ENCODE data around the gene HS3ST6. TPM values are rescaled to one million over a fixed set of nuclear protein-coding genes. Genes with fewer than 3 reads are reported as not detected.
A peak's percentile ranks its signal among the peaks of the same experiment; 100 is the strongest.
"Not testable (repeated sequence)": the region's sequence is repeated elsewhere in the genome, so short reads cannot be mapped to it uniquely, and the experiment has no call there.

HS3ST6 gene
- total RNA-seq, 1 donor: not detected

- DNase-seq (ENCODE audit: low read depth in 2 of 3, low spot score in 2 of 3): peak in 2 of 3 donors; percentile 26 to 48
Measured at GRCh38 chr16:1884155-1884760, 34.0 kb downstream of the HS3ST6 start.

DNA sequence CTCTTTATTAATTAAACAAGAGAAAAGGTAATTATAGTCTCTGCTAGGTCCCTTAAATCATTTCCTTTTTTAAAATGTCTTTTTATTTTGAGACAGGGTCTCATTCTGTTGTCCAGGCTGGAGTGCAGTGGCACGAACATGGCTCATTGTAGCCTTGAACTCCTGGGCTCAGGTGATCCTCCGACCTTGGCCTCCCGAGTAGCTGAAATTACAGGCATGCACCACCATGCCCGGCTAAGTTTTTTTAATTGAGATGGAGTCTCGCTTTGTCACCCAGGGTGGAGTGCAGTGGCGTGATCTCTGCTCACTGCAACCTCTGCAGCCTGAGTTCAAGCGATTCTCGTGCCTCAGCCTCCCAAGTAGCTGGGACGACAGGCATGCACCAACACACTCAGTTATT is 37.0 kb downstream of the HS3ST6 start:
- not testable (repeated sequence) for DNase-seq (ENCODE audit: low read depth in 2 of 3, low spot score in 2 of 3)

DNA sequence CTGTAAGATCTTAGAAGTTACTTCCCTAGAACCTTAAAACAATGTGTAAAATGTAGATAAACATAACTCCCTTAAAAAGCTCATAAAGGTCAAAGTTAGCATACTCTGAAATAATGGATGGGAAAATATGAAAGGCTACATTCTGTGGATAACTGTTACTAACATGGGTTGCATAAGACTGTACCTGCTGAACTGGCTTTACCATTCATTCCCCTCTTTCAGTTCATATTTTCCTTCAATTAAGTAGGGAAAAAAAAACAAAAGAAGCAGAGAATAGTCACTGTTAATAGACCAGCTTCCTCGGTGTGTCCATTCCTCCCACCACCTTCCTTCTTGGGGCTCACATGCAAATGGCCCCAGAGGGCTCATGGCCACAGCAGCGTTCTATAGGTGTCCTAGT is 38.7 kb downstream of the HS3ST6 start:
- no peak for DNase-seq (ENCODE audit: low read depth in 2 of 3, low spot score in 2 of 3)

DNA sequence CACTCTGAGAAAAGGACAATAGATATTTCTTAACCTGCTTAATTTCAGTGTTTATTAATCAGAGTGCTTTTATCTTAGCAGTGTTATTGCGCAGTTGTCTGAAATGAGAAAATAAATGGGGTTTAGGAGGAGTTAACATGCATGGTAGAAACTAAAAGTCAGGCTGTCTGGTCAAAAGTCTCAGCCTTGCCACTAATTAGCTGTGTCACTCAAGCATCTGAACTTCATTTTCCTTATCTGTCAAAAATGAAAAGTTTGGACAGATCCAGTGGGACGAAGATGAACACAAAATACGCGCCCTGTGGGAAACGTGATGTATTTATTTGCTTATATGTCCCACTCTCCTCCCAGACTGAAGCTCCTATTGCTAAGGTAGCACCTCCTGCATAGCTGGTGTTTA is 40.0 kb downstream of the HS3ST6 start:
- no peak for DNase-seq (ENCODE audit: low read depth in 2 of 3, low spot score in 2 of 3)

DNA sequence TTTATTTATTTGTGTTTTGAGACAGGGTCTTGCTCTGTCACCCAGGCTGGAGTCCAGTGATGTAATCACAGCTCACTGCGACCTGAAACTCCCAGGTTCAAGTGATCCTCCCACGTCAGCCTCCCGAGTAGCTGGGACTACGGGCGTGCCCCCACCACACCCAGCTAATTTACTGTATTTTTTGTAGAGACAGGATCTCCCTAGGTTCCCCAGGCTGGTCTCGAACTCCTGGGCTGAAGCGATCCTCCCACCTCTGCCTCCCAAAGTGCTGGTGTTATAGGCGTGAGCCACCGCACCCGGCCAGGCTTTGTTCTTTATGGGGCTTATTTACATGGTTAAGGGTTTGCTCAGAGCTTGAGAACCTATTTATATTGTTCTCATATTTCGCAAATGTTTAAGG is 40.4 kb downstream of the HS3ST6 start:
- DNase-seq (ENCODE audit: low read depth in 2 of 3, low spot score in 2 of 3): no peak

DNA sequence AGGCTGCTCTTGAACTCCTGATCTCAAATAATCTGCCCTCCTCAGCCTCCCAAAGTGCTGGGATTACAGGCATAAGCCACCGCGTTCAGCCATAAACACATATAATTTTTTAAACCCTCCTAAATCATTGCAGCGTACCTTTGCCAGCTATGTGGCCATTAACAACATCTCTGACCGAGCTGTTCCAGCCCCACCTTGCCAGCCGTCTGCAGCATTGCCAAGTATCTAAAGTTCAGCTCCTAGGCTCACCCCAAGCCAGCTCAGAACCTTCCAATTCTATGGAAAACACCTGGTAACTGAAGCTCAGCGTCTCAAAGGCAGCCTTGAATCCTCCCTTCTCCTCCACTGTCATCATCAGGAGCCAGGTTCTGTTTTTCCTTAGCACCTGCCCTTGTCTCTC is 41.1 kb downstream of the HS3ST6 start:
- DNase-seq (ENCODE audit: low read depth in 2 of 3, low spot score in 2 of 3): no peak

DNA sequence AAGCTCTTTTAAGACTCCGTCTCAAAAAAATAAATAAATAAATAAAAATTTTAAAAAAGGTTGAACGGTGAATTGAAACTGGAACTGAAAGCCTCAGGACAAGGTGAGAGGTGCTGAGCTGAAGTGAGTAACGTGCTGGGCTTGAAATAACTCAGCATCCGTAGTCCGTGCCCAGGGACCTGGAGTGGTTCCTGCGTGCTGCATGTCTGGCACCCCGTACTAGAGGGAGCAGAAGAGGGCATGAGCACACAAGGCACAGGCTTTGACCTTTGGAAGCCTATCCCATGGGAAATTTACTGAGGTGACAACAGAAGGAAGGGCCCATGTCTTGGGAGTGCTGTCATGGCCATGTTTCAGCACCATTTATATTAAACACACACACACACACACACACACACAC is 41.7 kb downstream of the HS3ST6 start:
- no peak for DNase-seq (ENCODE audit: low read depth in 2 of 3, low spot score in 2 of 3)

DNA sequence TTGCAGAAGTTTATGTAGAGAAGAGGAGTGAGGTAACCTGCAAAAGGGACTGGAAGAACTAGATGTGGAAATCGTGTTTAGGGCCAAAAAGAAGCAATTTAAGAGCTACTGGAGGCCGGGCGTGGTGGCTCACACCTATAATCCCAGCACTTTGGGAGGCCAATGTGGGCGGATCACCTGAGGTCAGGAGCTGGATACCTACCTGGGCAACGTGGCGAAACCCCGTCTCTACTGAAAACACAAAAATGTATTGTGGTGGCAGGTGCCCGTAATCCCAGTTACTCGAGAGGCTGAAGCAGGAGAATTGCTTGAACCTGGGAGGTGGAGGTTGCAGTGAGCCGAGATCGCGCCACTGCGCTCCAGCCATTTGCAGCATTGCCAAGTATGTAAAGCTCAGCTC is 42.1 kb downstream of the HS3ST6 start:
- not testable (repeated sequence) for DNase-seq (ENCODE audit: low read depth in 2 of 3, low spot score in 2 of 3)

DNA sequence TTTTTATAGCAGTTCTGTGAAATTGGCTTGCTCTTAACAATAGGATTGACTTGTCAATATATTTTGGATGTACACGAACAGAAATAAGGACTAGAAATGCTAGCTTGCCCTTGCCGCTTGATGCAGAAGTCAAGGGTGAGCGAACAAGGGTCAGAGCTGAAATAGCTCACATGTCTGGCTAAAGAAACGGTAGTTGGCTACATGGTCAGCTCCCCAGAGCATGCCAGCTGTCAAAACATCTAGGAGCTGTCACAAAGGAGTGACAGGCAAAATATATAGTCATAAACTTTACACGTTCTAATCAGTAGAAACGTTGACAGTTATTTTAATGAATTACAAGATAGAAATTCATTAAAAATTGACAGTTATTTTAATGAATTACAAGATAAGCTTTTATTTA is 43.4 kb downstream of the HS3ST6 start:
- DNase-seq (ENCODE audit: low read depth in 2 of 3, low spot score in 2 of 3): no peak

- peak in 2 of 3 donors; percentile 42 to 54 for DNase-seq (ENCODE audit: low read depth in 2 of 3, low spot score in 2 of 3)
Measured at GRCh38 chr16:1871974-1872635, 46.1 kb downstream of the HS3ST6 start, which contains the start of gene MEIOB. Gene MEIOB, minus strand, starts transcription at chr16:1872164. Its CDS starts 3,989 bp downstream, at chr16:1868175.

GRCh38 chr16:1870365-1871082 is 47.7 kb downstream of the HS3ST6 start:
- no peak for DNase-seq (ENCODE audit: low read depth in 2 of 3, low spot score in 2 of 3)

DNA sequence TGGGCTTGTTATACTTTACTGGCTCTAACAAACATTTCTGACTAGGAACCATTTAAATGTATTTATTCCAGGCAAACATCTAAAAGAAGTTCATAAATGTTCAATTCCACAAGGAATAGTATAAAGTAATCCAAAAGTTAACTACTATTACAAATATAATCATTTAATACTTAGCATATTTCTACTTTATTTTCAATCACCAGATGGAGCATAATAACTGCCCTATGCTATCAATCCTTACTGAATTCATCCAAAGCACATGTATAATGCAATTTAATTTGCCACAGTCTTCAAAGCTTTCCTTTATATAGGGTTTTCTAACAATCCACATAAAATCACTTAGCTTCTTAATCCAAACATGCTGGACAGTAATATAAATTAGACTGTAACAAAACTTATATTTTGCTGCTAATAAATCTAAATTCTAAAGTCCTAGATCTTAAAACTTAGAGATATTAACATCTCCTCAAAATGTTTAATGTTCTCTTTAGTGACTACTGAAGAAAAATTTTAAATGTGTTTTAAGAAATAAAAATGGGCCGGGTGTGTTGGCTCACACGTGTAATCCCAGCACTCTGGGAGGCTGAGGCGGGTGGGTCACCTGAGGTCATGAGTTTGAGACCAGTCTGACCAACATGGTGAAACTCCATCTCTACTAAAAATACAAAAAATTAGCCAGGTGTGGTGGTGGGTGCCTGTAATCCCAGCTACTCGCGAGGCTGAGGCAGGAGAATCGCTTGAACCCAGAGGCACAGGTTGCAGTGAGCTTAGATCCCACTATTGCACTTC is 52.1 kb downstream of the HS3ST6 start:
- DNase-seq (ENCODE audit: low read depth in 2 of 3, low spot score in 2 of 3): no peak

- peak in 2 of 3 donors; percentile 46 to 62 for DNase-seq (ENCODE audit: low read depth in 2 of 3, low spot score in 2 of 3)
Measured at GRCh38 chr16:1863681-1864460, 54.3 kb downstream of the HS3ST6 start.

DNA sequence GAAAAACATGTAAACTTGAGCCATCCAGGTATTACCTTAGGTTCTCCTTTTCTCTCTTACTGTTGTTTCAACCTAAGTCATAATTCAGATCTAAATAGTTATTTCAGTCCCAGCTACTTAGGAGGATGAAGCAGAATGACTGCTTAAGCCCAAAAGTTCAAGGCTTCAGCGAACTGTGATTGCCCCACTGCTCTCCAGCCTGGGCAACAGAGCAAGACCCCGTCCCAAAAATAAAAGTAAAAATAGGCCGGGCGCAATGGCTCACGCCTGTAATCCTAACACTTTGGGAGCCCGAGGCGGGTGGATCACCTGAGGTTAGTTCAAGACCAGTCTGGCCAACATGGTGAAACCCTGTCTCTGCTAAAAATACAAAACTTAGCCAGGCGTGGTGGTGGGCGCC is 55.8 kb downstream of the HS3ST6 start:
- no peak for DNase-seq (ENCODE audit: low read depth in 2 of 3, low spot score in 2 of 3)

GRCh38 chr16:1861730-1862129 is 56.5 kb downstream of the HS3ST6 start:
- DNase-seq (ENCODE audit: low read depth in 2 of 3, low spot score in 2 of 3): no peak

Small RNAs within 50 kb of the gene (small RNA-seq; reads per million reads assigned to genes)
- gene SNORA10 (not detected), gene SNORA64 (not detected)

Other genes with a start within 250 kb of the HS3ST6 start
- 21.0 TPM for gene JPT2, start 240.1 kb downstream of the HS3ST6 start, total RNA-seq
- gene MAPK8IP3, start 212.2 kb downstream of the HS3ST6 start, total RNA-seq: 179 TPM
- gene NME3, start 146.9 kb downstream of the HS3ST6 start, total RNA-seq: 46.3 TPM
- 17.2 TPM for gene EME2, start 145.6 kb downstream of the HS3ST6 start, total RNA-seq
- 80.8 TPM for gene MRPS34, start 145.3 kb downstream of the HS3ST6 start, total RNA-seq
- gene SPSB3, start 135.8 kb downstream of the HS3ST6 start, total RNA-seq: 102 TPM
- 75.9 TPM for gene NUBP2, start 135.5 kb downstream of the HS3ST6 start, total RNA-seq
- gene IGFALS, start 124.7 kb downstream of the HS3ST6 start, total RNA-seq: 0.81 TPM
- gene HAGH, start 91.6 kb downstream of the HS3ST6 start, total RNA-seq: 46.6 TPM
- gene FAHD1, start 91.2 kb downstream of the HS3ST6 start, total RNA-seq: 46.6 TPM
- 0.54 TPM for gene MEIOB, start 46.3 kb downstream of the HS3ST6 start, total RNA-seq
- 40.1 TPM for gene MSRB1, start 24.8 kb upstream of the HS3ST6 start, total RNA-seq
- not detected for gene RPL3L, start 36.3 kb upstream of the HS3ST6 start, total RNA-seq
- gene NDUFB10, start 41.1 kb upstream of the HS3ST6 start, total RNA-seq: 138 TPM
- 14,735 TPM for gene RPS2, start 46.4 kb upstream of the HS3ST6 start, total RNA-seq
- 0.54 TPM for gene RNF151, start 48.4 kb upstream of the HS3ST6 start, total RNA-seq
- gene TBL3, start 53.6 kb upstream of the HS3ST6 start, total RNA-seq: 62.7 TPM
- gene NOXO1, start 63.1 kb upstream of the HS3ST6 start, total RNA-seq: not detected
- 14.5 TPM for gene GFER, start 65.8 kb upstream of the HS3ST6 start, total RNA-seq
- gene SYNGR3, start 71.6 kb upstream of the HS3ST6 start, total RNA-seq: 4.3 TPM
- gene ZNF598, start 91.4 kb upstream of the HS3ST6 start, total RNA-seq: 34.7 TPM
- gene NPW, start 101.4 kb upstream of the HS3ST6 start, total RNA-seq: 3.8 TPM
- 8.6 TPM for gene NHERF2, start 108.5 kb upstream of the HS3ST6 start, total RNA-seq
- gene NTHL1, start 129.4 kb upstream of the HS3ST6 start, total RNA-seq: 73.2 TPM
- 71.1 TPM for gene TSC2, start 129.6 kb upstream of the HS3ST6 start, total RNA-seq
- 125 TPM for gene PKD1, start 217.5 kb upstream of the HS3ST6 start, total RNA-seq
- 0.27 TPM for gene RAB26, start 230.2 kb upstream of the HS3ST6 start, total RNA-seq
- gene TRAF7, start 237.4 kb upstream of the HS3ST6 start, total RNA-seq: 90.5 TPM

Measured in hematopoietic multipotent progenitor cell (in vitro differentiated cells).